H1 (cell line): Measurements from ENCODE around the gene COMMD1. TPM values are rescaled to one million over a fixed set of nuclear protein-coding genes. Genes with fewer than 3 reads are reported as not detected.

ENCODE experiments used
- BRCA1 ChIP-seq: IDR thresholded peaks from 2 replicates; pipeline ENCODE4 v1.6.1; 2012; ENCODE audit warnings: low read depth, low read length, improper control_type of control experiment
- CBX5 ChIP-seq: fragments of 300-800, 300-1000 bp; sonication (generic); IDR thresholded peaks from 2 replicates; pipeline ENCODE4 v1.7.1; 2016; ENCODE audit warnings: antibody characterized with exemption, low read length, low read depth
- FOSL1 ChIP-seq: IDR thresholded peaks from 2 replicates; pipeline ENCODE4 v1.6.1; 2011; ENCODE audit warnings: mild to moderate bottlenecking, low read depth, low read length, moderate library complexity; ENCODE audit not compliant: insufficient read depth
- GABPA ChIP-seq: IDR thresholded peaks from 2 replicates; pipeline ENCODE4 v1.6.1; 2011; ENCODE audit warnings: mild to moderate bottlenecking, low read length, moderate library complexity, borderline replicate concordance; ENCODE audit not compliant: insufficient read depth
- GTF2F1 ChIP-seq: IDR thresholded peaks from 2 replicates; pipeline ENCODE4 v1.6.1; 2012; ENCODE audit warnings: low read depth, low read length, improper control_type of control experiment, borderline replicate concordance
- HDAC2 ChIP-seq, 2 experiments: fragments of 300-600 bp in 1 of 2; sonication (generic) in 1 of 2; IDR thresholded peaks; 2 replicates each; pipeline ENCODE4 v1.6.1; 2011 to 2012; ENCODE audit warnings: low read depth in 2 of 2, low read length in 2 of 2, mild to moderate bottlenecking in 2 of 2, moderate library complexity in 2 of 2, borderline replicate concordance in 1 of 2, inconsistent platforms in 1 of 2
- KDM4A ChIP-seq: IDR thresholded peaks from one replicate; pipeline ENCODE4 v1.7.1; 2012; ENCODE audit warnings: low read depth, mild to moderate bottlenecking, moderate library complexity, low read length, inconsistent platforms; ENCODE audit not compliant: severe bottlenecking
- MAX ChIP-seq: IDR thresholded peaks from 2 replicates; pipeline ENCODE4 v1.6.1; 2012; ENCODE audit warnings: inconsistent platforms
- POLR2AphosphoS5 ChIP-seq: IDR thresholded peaks from 2 replicates; pipeline ENCODE4 v1.6.1; 2011; ENCODE audit warnings: low read depth, low read length
- POU5F1 ChIP-seq: IDR thresholded peaks from 2 replicates; pipeline ENCODE4 v1.6.1; 2011; ENCODE audit warnings: low read depth, mild to moderate bottlenecking, low read length, moderate library complexity
- RAD21 ChIP-seq, 2 experiments: IDR thresholded peaks in 1 of 2; conservative IDR thresholded peaks in 1 of 2; 2 replicates each; pipeline ENCODE4 v1.6.1; 2011; ENCODE audit warnings: low read depth in 2 of 2, low read length in 2 of 2, improper control_type of control experiment in 1 of 2, inconsistent platforms in 1 of 2, mild to moderate bottlenecking in 1 of 2, moderate library complexity in 1 of 2
- RBBP5 ChIP-seq: IDR thresholded peaks from 2 replicates; pipeline ENCODE4 v1.7.1; 2012; ENCODE audit warnings: low read depth, mild to moderate bottlenecking, inconsistent platforms, low read length, moderate library complexity, borderline replicate concordance
- RNF2 ChIP-seq: fragments of 200-900, 300-1000 bp; sonication (generic); IDR thresholded peaks from 2 replicates; pipeline ENCODE4 v1.7.1; 2016; ENCODE audit warnings: borderline replicate concordance, low read depth, mild to moderate bottlenecking, antibody characterized with exemption, low read length; ENCODE audit not compliant: poor library complexity, severe bottlenecking; ENCODE audit errors: missing control alignments
- RXRA ChIP-seq: IDR thresholded peaks from 2 replicates; pipeline ENCODE4 v1.6.1; 2011; ENCODE audit warnings: low read depth, mild to moderate bottlenecking, low read length, moderate library complexity; ENCODE audit not compliant: insufficient read depth
- SAP30 ChIP-seq: fragments of 300-600 bp; sonication (generic); IDR thresholded peaks from 2 replicates; pipeline ENCODE4 v1.7.1; 2012; ENCODE audit warnings: low read length, moderate library complexity, mild to moderate bottlenecking, inconsistent platforms; ENCODE audit not compliant: insufficient read depth, insufficient replicate concordance
- SIX5 ChIP-seq: IDR thresholded peaks from 2 replicates; pipeline ENCODE4 v1.6.1; 2011; ENCODE audit warnings: mild to moderate bottlenecking, low read depth, low read length
- SP1 ChIP-seq: IDR thresholded peaks from 2 replicates; pipeline ENCODE4 v1.6.1; 2011; ENCODE audit warnings: low read depth, low read length
- SP2 ChIP-seq: IDR thresholded peaks from 2 replicates; pipeline ENCODE4 v1.6.1; 2012; ENCODE audit warnings: mild to moderate bottlenecking, low read length, inconsistent platforms
- TAF7 ChIP-seq: optimal IDR thresholded peaks from 2 replicates; pipeline ENCODE3; 2011; ENCODE audit warnings: low read depth, mild to moderate bottlenecking, inconsistent platforms, low read length, moderate library complexity, borderline replicate concordance
- TBP ChIP-seq: IDR thresholded peaks from 2 replicates; pipeline ENCODE4 v1.6.1; 2011; ENCODE audit warnings: low read depth, low read length, improper control_type of control experiment
- polyA plus RNA-seq, 7 experiments: library from polyadenylated mRNA; depleted of rRNA in 3 of 7; stranded (reverse) in 5 of 7; unstranded in 2 of 7; fragments of >200 nt in 5 of 7; fragments of 200-250 nt in 2 of 7; gene quantifications; 1 replicate in 5 of 7; 2 replicates in 1 of 7; 4 replicates in 1 of 7; pipeline versions ENCODE4 v1.2.1 to v1.2.3, GENCODE V29; 2011 to 2013; ENCODE audit warnings: missing spikeins in 2 of 7, mixed read lengths in 2 of 7
- total RNA-seq: library from RNA; stranded (reverse); fragmentation: NEBNext Ultra II Directional; extraction: Animal tissue kit (Norgen Biotek cat#: 25700); gene quantifications from 2 replicates; pipeline ENCODE4 v1.2.1, GENCODE V29; 2021
- TF ChIP-seq, protein P1 (sequence below): IDR thresholded peaks from 2 replicates; pipeline ENCODE4 v1.6.1; 2012; ENCODE audit warnings: inconsistent platforms

Gene COMMD1
- total and polyA plus RNA-seq, 2 of the 8 experiments (the other 6 are each of a cell fraction or from before 2014, with no cell fraction given), result 23.5 to 28.3 TPM

DNA sequence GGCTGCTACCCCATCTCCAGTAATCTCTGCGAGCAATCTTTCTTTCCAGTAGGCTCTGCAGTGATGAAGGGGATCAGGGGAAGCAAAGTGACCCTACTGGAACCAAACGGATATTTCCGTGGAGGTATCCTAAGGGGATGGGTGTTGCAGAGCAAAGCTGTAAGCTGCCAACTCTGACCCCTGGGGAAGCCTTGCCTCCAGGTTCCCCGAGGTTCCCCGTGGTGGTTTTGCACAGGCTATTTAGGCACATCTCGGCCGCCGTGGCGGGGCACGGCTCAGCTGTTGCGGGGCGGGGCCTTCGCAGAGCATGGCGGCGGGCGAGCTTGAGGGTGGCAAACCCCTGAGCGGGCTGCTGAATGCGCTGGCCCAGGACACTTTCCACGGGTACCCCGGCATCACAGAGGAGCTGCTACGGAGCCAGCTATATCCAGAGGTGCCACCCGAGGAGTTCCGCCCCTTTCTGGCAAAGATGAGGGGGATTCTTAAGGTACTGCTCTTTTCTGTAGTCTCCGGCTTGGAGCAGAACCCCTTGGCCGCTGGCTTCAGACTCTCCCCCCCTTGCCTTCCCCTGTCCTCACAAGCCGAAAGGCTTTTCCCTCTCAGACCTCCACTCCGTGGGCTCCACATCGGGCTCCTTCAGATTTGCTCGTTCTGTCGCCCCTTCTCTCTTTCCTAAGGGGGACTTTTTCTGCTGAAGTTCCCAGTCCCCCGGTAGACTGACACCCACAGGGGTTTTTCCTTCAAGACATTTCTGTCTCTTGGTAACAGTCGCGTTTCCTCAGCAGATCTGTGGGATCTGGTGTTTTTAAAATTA, at the start of gene COMMD1 (continued):
- TF ChIP-seq POLR2AphosphoS5 (peak; percentile 42; the same call in 1 of the 2 replicates), RBBP5 (peak; percentile 49; the same call in 1 of the 2 replicates), TAF7 (peak; percentile 83), HDAC2 (IDR thresholded peaks at IDR 0.05; ENCODE audit: borderline replicate concordance in 1 of 2, low read depth in 2 of 2, low read length in 2 of 2) (0 out of 4 replicates have a peak, but pooled peaks have one; percentile 39 to 79), GABPA (no peak), RXRA (no peak), SIX5 (no peak), SP1 (0 out of 2 replicates have a peak, but pooled peaks have one; percentile 41), RNF2 (no peak), RAD21 (IDR thresholded peaks at IDR 0.05 in 1 of 2, conservative IDR thresholded peaks at IDR 0.05 in 1 of 2; ENCODE audit: low read depth in 2 of 2, low read length in 2 of 2) (0 out of 4 replicates have a peak, but pooled peaks of 1 of the 2 experiments have one; percentile 10), FOSL1 (no peak), SP2 (no peak), POU5F1 (no peak), SAP30 (peak; percentile 42), BRCA1 (no peak), GTF2F1 (no peak), TBP (peak; percentile 79; the same call in 1 of the 2 replicates), KDM4A (peak; percentile 86), MAX (peak; percentile 48; the same call in 1 of the 2 replicates), CBX5 (no peak)
- TF ChIP-seq, protein P1, sequence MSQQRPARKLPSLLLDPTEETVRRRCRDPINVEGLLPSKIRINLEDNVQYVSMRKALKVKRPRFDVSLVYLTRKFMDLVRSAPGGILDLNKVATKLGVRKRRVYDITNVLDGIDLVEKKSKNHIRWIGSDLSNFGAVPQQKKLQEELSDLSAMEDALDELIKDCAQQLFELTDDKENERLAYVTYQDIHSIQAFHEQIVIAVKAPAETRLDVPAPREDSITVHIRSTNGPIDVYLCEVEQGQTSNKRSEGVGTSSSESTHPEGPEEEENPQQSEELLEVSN, result 0 out of 2 replicates have a peak, but pooled peaks have one; percentile 40
